Bronchial smooth muscle cell (primary cell): ENCODE data around the gene ZNRF1. TPM values are rescaled to one million over a fixed set of nuclear protein-coding genes. Genes with fewer than 3 reads are reported as not detected.

ENCODE experiments used
- total RNA-seq: library from RNA; depleted of rRNA; stranded (reverse); fragments of >200 nt; gene quantifications from 2 replicates; pipeline ENCODE4 v1.2.1, GENCODE V29; 2014

ZNRF1 gene
- total RNA-seq, result 8.7 and 14.9 TPM in 2 replicates

GRCh38 chr16:74998481-74999218 lies at the start of gene ZNRF1:
Gene ZNRF1 (plus strand): TSS chr16:74999024. CDS start chr16:74999672, 648 bp downstream.

GRCh38 chr16:74984529-74985296 lies 14.1 kb upstream of the ZNRF1 start, which contains the start of gene WDR59:
Gene WDR59 (minus strand): TSS chr16:74985123. CDS start chr16:74985017, 106 bp downstream.

GRCh38 chr16:75116081-75116910 lies 117.5 kb downstream of the ZNRF1 start, which contains the start of gene LDHD:
Gene LDHD (minus strand): TSS chr16:75116780. CDS start chr16:75116720, 60 bp downstream.

GRCh38 chr16:75148311-75149195 lies 149.7 kb downstream of the ZNRF1 start, which contains the start of gene ZFP1:
Gene ZFP1 (plus strand): TSS chr16:75148524. CDS start chr16:75152952, 4,428 bp downstream.

Other genes with a start within 250 kb of the ZNRF1 start
- not detected in 2 replicates for gene FA2H, start 224.2 kb upstream of the ZNRF1 start, total RNA-seq
- gene WDR59, start 13.9 kb upstream of the ZNRF1 start, total RNA-seq, result 14.5 and 17.9 TPM in 2 replicates
- gene LDHD, start 117.8 kb downstream of the ZNRF1 start, total RNA-seq, result 0.43 and 2.5 TPM in 2 replicates
- gene ZFP1, start 149.5 kb downstream of the ZNRF1 start, total RNA-seq, result 5.2 and 7.1 TPM in 2 replicates
- not detected in 2 replicates for gene CTRB2, start 208.1 kb downstream of the ZNRF1 start, total RNA-seq
- gene CTRB1, start 220.0 kb downstream of the ZNRF1 start, total RNA-seq, result not detected in 2 replicates